PC-3 (cell line): Measurements from ENCODE around the gene SFMBT2. TPM values are rescaled to one million over a fixed set of nuclear protein-coding genes. Genes with fewer than 3 reads are reported as not detected.
A peak's percentile ranks its signal among the peaks of the same experiment; 100 is the strongest.

Experiments
- ATAC-seq: fragments of 200-7000 bp; cut with Tn5 transposase; 2 replicates; pipeline ENCODE4 v1.9.1; 2020; ENCODE audit warnings: mild to moderate bottlenecking, moderate library complexity
- BruUV-seq: library from RNA; stranded (reverse); fragments of 400-500 nt; replicated peaks from 2 replicates; lab custom pipeline; 2021; lab: Mats Ljungman, UMichigan
- CTCF ChIA-PET: fragments of 300-600 bp; sonication (Branson Sonifier 250); formaldehyde crosslinking; loops from one replicate; lab custom pipeline; 2022; ENCODE audit warnings: antibody characterized with exemption; lab: Charles Lee
- POLR2A ChIA-PET: fragments of 300-600 bp; sonication (Branson Sonifier 250); formaldehyde crosslinking; loops from one replicate; lab custom pipeline; 2022; ENCODE audit warnings: antibody characterized with exemption; ENCODE audit not compliant: unreplicated experiment; lab: Charles Lee
- DNase-seq: peaks from one replicate; pipeline ENCODE4 v3.0.0-alpha.2; 2015
- H2AFZ ChIP-seq: fragments of 300-600 bp; sonication (generic); 2 replicates; pipeline ENCODE4 v1.6.0; 2016; ENCODE audit warnings: antibody characterized with exemption, low read length
- H3F3A ChIP-seq: fragments of 300-600 bp; sonication (generic); one replicate; pipeline ENCODE4 v1.6.0; 2017; ENCODE audit warnings: antibody characterized with exemption, low read length, control low read depth, mild to moderate bottlenecking; ENCODE audit not compliant: unreplicated experiment
- H3K27ac ChIP-seq: fragments of 300-600 bp; sonication (generic); 2 replicates; pipeline ENCODE4 v1.5.1; 2016; ENCODE audit warnings: mild to moderate bottlenecking, low read length
- H3K27me3 ChIP-seq: fragments of 300-600 bp; sonication (generic); 2 replicates; pipeline ENCODE4 v1.6.1; 2016; ENCODE audit warnings: low read length, mixed read lengths
- H3K36me3 ChIP-seq: fragments of 300-600 bp; sonication (generic); 2 replicates; pipeline ENCODE4 v1.6.1; 2016; ENCODE audit warnings: low read depth, mixed run types, low read length, mixed read lengths
- H3K4me1 ChIP-seq: fragments of 300-600 bp; sonication (generic); 2 replicates; pipeline ENCODE4 v1.5.1; 2016; ENCODE audit warnings: low read length; ENCODE audit not compliant: insufficient read depth
- H3K4me2 ChIP-seq: fragments of 300-600 bp; sonication (generic); 2 replicates; pipeline ENCODE4 v1.6.0; 2016; ENCODE audit warnings: low read length
- H3K4me3 ChIP-seq: fragments of 300-600 bp; sonication (generic); 2 replicates; pipeline ENCODE4 v1.5.1; 2016; ENCODE audit warnings: mild to moderate bottlenecking, low read length, mixed read lengths
- H3K79me2 ChIP-seq: fragments of 300-600 bp; sonication (generic); 2 replicates; pipeline ENCODE4 v1.6.1; 2017; ENCODE audit warnings: low read length, mixed read lengths
- H3K9ac ChIP-seq: fragments of 300-600 bp; sonication (generic); 2 replicates; pipeline ENCODE4 v1.6.0; 2016; ENCODE audit warnings: mild to moderate bottlenecking, low read length
- H3K9me2 ChIP-seq: fragments of 300-600 bp; sonication (generic); replicated peaks from 2 replicates; pipeline ENCODE4 v1.6.1; 2016; ENCODE audit warnings: mixed run types, low read length, mixed read lengths
- H3K9me3 ChIP-seq: fragments of 300-600 bp; sonication (generic); 2 replicates; pipeline ENCODE4 v1.6.1; 2016; ENCODE audit warnings: low read length, mixed read lengths
- H4K20me1 ChIP-seq: fragments of 300-600 bp; sonication (generic); 2 replicates; pipeline ENCODE4 v1.6.1; 2016; ENCODE audit warnings: low read length, mixed read lengths
- CTCF ChIP-seq: fragments of 300-600 bp; sonication (generic); conservative IDR thresholded peaks from 2 replicates; pipeline ENCODE4 v1.5.1; 2017; ENCODE audit warnings: antibody characterized with exemption, low read depth, mild to moderate bottlenecking, low read length
- EZH2 ChIP-seq: fragments of 300-600 bp; sonication (generic); IDR thresholded peaks from one replicate; pipeline ENCODE4 v1.6.1; 2017; ENCODE audit warnings: antibody characterized with exemption, mild to moderate bottlenecking, low read length; ENCODE audit not compliant: unreplicated experiment
- EZH2phosphoT487 ChIP-seq: fragments of 300-600 bp; sonication (generic); IDR thresholded peaks from 2 replicates; pipeline ENCODE4 v1.6.1; 2018; ENCODE audit warnings: mild to moderate bottlenecking, antibody characterized with exemption, low read length, borderline replicate concordance
- intact Hi-C: fragments of 100-400 bp; cut with micrococcal nuclease; formaldehyde crosslinking; loops from 2 replicates; pipeline ENCODE4 v1.9.0; 2023
- total RNA-seq: library from RNA; depleted of rRNA; stranded (reverse); fragments of >200 nt; gene quantifications from 2 replicates; pipeline ENCODE4 v1.2.3, GENCODE V29; 2014

The SFMBT2 gene
- total RNA-seq, 1 experiment from 2014 or later, result 1.9 TPM

- H3K9me2 ChIP-seq, result no peaks in the 10 kb centered on the region
- peaks cover 3% of the 10 kb centered on the region; the same call in 1 of the 2 replicates for H3K4me1 ChIP-seq
- POLR2A ChIA-PET, result no interaction called here
- no peaks in the 10 kb centered on the region for H3F3A ChIP-seq
- TF ChIP-seq EZH2, result no peak
- no peak for TF ChIP-seq CTCF
- TF ChIP-seq EZH2phosphoT487, result no peak
- H3K4me2 ChIP-seq, result no peak overlapping the region
- no peaks in the 10 kb centered on the region for H3K79me2 ChIP-seq
- H3K27ac ChIP-seq, result no peak overlapping the region
- no peak overlapping the region for H2AFZ ChIP-seq
- no peaks in the 10 kb centered on the region for H3K36me3 ChIP-seq
- ATAC-seq, result peak; percentile 35; the same call in 1 of the 2 replicates
- DNase-seq, result peak; percentile 73
- BruUV-seq, result no TSS peak
- CTCF ChIA-PET, result no interaction called here
- intact Hi-C loops, result no loop called here
- no peaks in the 10 kb centered on the region for H4K20me1 ChIP-seq
- H3K9me3 ChIP-seq, result no peaks in the 10 kb centered on the region
- no peak overlapping the region for H3K9ac ChIP-seq
- H3K4me3 ChIP-seq, result no peak overlapping the region
- no peaks in the 10 kb centered on the region for H3K27me3 ChIP-seq
Measured at GRCh38 chr10:7111561-7111960, 299.3 kb downstream of the SFMBT2 start.

- Histone ChIP-seq H4K20me1 (no peaks in the 10 kb centered on the region), H3K9me2 (no peaks in the 10 kb centered on the region), H3K9me3 (no peaks in the 10 kb centered on the region), H3K36me3 (no peaks in the 10 kb centered on the region), H2AFZ (no peak overlapping the region), H3K9ac (no peak overlapping the region), H3K79me2 (no peaks in the 10 kb centered on the region), H3K4me3 (no peak overlapping the region), H3K27me3 (no peaks in the 10 kb centered on the region), H3K27ac (no peak overlapping the region), H3K4me1 (peaks cover 3% of the 10 kb centered on the region; the same call in 1 of the 2 replicates), H3F3A (no peaks in the 10 kb centered on the region), H3K4me2 (no peak overlapping the region)
- no TSS peak for BruUV-seq
- no peak for DNase-seq
- TF ChIP-seq EZH2phosphoT487 (no peak), CTCF (no peak), EZH2 (no peak)
- ChIA-PET POLR2A (no interaction called here), CTCF (no interaction called here)
- intact Hi-C loops, result no loop called here
- ATAC-seq, result no peak
Measured at GRCh38 chr10:7111089-7111488, 299.7 kb downstream of the SFMBT2 start.
